HCT116 (cell line): Measurements from ENCODE around the gene ZFX. TPM values are rescaled to one million over a fixed set of nuclear protein-coding genes. Genes with fewer than 3 reads are reported as not detected.
A peak's percentile ranks its signal among the peaks of the same experiment; 100 is the strongest.

Source experiments
- ATAC-seq: fragments of 200-7000 bp; cut with Tn5 transposase; 2 replicates; pipeline ENCODE4 v1.9.1; 2020; ENCODE audit warnings: mild to moderate bottlenecking, moderate library complexity
- Bru-seq: library from RNA; stranded (reverse); fragments of 400-500 nt; gene quantifications from one replicate; lab custom pipeline; 2021; lab: Mats Ljungman, UMichigan
- BruChase-seq, 2 experiments: library from RNA; stranded (reverse); fragments of 400-500 nt; gene quantifications; one replicate each; lab custom pipeline; 2021; lab: Mats Ljungman, UMichigan
- BruUV-seq: library from RNA; stranded (reverse); fragments of 400-500 nt; replicated peaks from 2 replicates; lab custom pipeline; 2021; lab: Mats Ljungman, UMichigan
- CTCF ChIA-PET: fragments of 300-600 bp; sonication (Branson Sonifier 250); formaldehyde crosslinking; loops from one replicate; lab custom pipeline; 2021; ENCODE audit warnings: antibody characterized with exemption; lab: Charles Lee
- POLR2A ChIA-PET: fragments of 300-600, 350-600 bp; sonication (Branson Sonifier 250); formaldehyde crosslinking; loops from one replicate; lab custom pipeline; 2021; ENCODE audit warnings: antibody characterized with exemption; lab: Charles Lee
- RAD21 ChIA-PET, 2 experiments: fragments of 300-600 bp; sonication (Branson Sonifier 250); formaldehyde crosslinking; loops; one replicate each; lab custom pipeline; 2023; ENCODE audit warnings: low total read pairs in 2 of 2; ENCODE audit not compliant: uncharacterized antibody in 2 of 2, unreplicated experiment in 2 of 2, low non-redundant PET in 1 of 2; lab: Charles Lee
- DNase-seq: peaks from one replicate; pipeline ENCODE4 v3.0.0-alpha.2; 2010; ENCODE audit warnings: low read depth, low spot score
- H2AFZ ChIP-seq: fragments of 200-600 bp; shearing (Covaris generic), sonication (generic); 2 replicates; pipeline ENCODE4 v1.6.1; 2017; ENCODE audit warnings: low read depth, mixed run types, mixed read lengths, antibody characterized with exemption, low read length; ENCODE audit not compliant: poor library complexity, severe bottlenecking
- H3K27ac ChIP-seq: 2 replicates; pipeline ENCODE4 v1.5.1; 2012; ENCODE audit warnings: low read depth, low read length
- H3K27me3 ChIP-seq: fragments of 200-600 bp; sonication (generic); 2 replicates; pipeline ENCODE4 v1.6.1; 2016; ENCODE audit warnings: mixed run types, low read length, mixed read lengths; ENCODE audit not compliant: insufficient read depth
- H3K36me3 ChIP-seq, 2 experiments: fragments of 200-500 bp in 1 of 2; fragments of 200-600 bp in 1 of 2; sonication (Bioruptor generic) in 1 of 2; sonication (generic) in 1 of 2; 2 replicates each; pipeline versions ENCODE4 v1.5.1 to v1.6.1; 2014 to 2016; ENCODE audit warnings: low read length in 2 of 2, inconsistent platforms in 1 of 2, mixed read lengths in 1 of 2, mixed run types in 1 of 2; ENCODE audit not compliant: insufficient read depth in 2 of 2, control insufficient read depth in 1 of 2
- H3K4me1 ChIP-seq, 2 experiments: fragments of 200-600 bp in 1 of 2; sonication (generic) in 1 of 2; 2 replicates each; pipeline versions ENCODE4 v1.5.1 to v1.6.1; 2012 to 2017; ENCODE audit warnings: low read length in 2 of 2, inconsistent platforms in 1 of 2, mild to moderate bottlenecking in 1 of 2, mixed read lengths in 1 of 2, mixed run types in 1 of 2, moderate library complexity in 1 of 2; ENCODE audit not compliant: insufficient read depth in 2 of 2, control insufficient read depth in 1 of 2
- H3K4me2 ChIP-seq: fragments of 200-600 bp; sonication (generic); 2 replicates; pipeline ENCODE4 v1.6.1; 2017; ENCODE audit warnings: mixed run types, low read length, mixed read lengths
- H3K4me3 ChIP-seq, 2 experiments: fragments of 200-600 bp in 1 of 2; sonication (generic) in 1 of 2; replicated peaks in 1 of 2; 2 replicates each; pipeline ENCODE4 v1.5.1; 2011 to 2016; ENCODE audit warnings: low read length in 2 of 2, control low read depth in 1 of 2, low read depth in 1 of 2, mild to moderate bottlenecking in 1 of 2, mixed read lengths in 1 of 2, mixed run types in 1 of 2
- H3K79me2 ChIP-seq: fragments of 200-600 bp; sonication (generic); 2 replicates; pipeline ENCODE4 v1.6.1; 2017; ENCODE audit warnings: mild to moderate bottlenecking, mixed run types, low read length, moderate library complexity, mixed read lengths; ENCODE audit not compliant: insufficient read depth
- H3K9ac ChIP-seq: fragments of 200-600 bp; sonication (generic); 2 replicates; pipeline ENCODE4 v1.6.1; 2016; ENCODE audit warnings: low read length, mixed read lengths
- H3K9me2 ChIP-seq: fragments of 200-600 bp; sonication (generic), shearing (Covaris generic); 2 replicates; pipeline ENCODE4 v1.6.1; 2017; ENCODE audit warnings: mixed run types, mild to moderate bottlenecking, moderate library complexity; ENCODE audit not compliant: insufficient read depth
- H3K9me3 ChIP-seq, 2 experiments: fragments of 200-500 bp in 1 of 2; fragments of 200-600 bp in 1 of 2; sonication (Bioruptor generic) in 1 of 2; sonication (generic) in 1 of 2; 2 replicates each; pipeline ENCODE4 v1.6.1; 2014 to 2017; ENCODE audit warnings: low read length in 2 of 2, mixed read lengths in 2 of 2, inconsistent platforms in 1 of 2, low read depth in 1 of 2, mild to moderate bottlenecking in 1 of 2, mixed run types in 1 of 2, moderate library complexity in 1 of 2; ENCODE audit not compliant: control insufficient read depth in 1 of 2, insufficient read depth in 1 of 2
- H4K20me1 ChIP-seq: fragments of 200-600 bp; sonication (generic), shearing (Covaris generic); 2 replicates; pipeline ENCODE4 v1.6.1; 2017; ENCODE audit warnings: mixed run types, mild to moderate bottlenecking, moderate library complexity; ENCODE audit not compliant: insufficient read depth
- ATF3 ChIP-seq: IDR thresholded peaks from 2 replicates; pipeline ENCODE4 v1.6.1; 2012
- CBX3 ChIP-seq: IDR thresholded peaks from 2 replicates; pipeline ENCODE4 v1.6.1; 2012; ENCODE audit warnings: low read depth
- CEBPB ChIP-seq: IDR thresholded peaks from 2 replicates; pipeline ENCODE4 v1.6.1; 2012; ENCODE audit warnings: low read depth
- EGR1 ChIP-seq: IDR thresholded peaks from 2 replicates; pipeline ENCODE4 v1.6.1; 2012; ENCODE audit warnings: low read depth
- ELF1 ChIP-seq: IDR thresholded peaks from 2 replicates; pipeline ENCODE4 v1.6.1; 2012; ENCODE audit warnings: low read depth, borderline replicate concordance
- EZH2 ChIP-seq: fragments of 200-600 bp; sonication (generic); IDR thresholded peaks from 2 replicates; pipeline ENCODE4 v1.6.1; 2017; ENCODE audit warnings: antibody characterized with exemption, mixed run types
- FOSL1 ChIP-seq: IDR thresholded peaks from 2 replicates; pipeline ENCODE4 v1.6.1; 2012; ENCODE audit warnings: low read depth
- JUND ChIP-seq: IDR thresholded peaks from 2 replicates; pipeline ENCODE4 v1.6.1; 2012
- MAX ChIP-seq: IDR thresholded peaks from 2 replicates; pipeline ENCODE4 v1.6.1; 2012
- POLR2A ChIP-seq: IDR thresholded peaks from 2 replicates; pipeline ENCODE4 v1.7.0; 2011; ENCODE audit warnings: borderline replicate concordance; ENCODE audit not compliant: insufficient read depth, insufficient read length; ENCODE audit errors: extremely low read depth
- SP1 ChIP-seq: IDR thresholded peaks from 2 replicates; pipeline ENCODE4 v1.6.1; 2012; ENCODE audit warnings: low read depth
- SRF ChIP-seq: IDR thresholded peaks from 2 replicates; pipeline ENCODE4 v1.6.1; 2012; ENCODE audit warnings: low read depth
- YY1 ChIP-seq: IDR thresholded peaks from 2 replicates; pipeline ENCODE4 v1.6.1; 2011; ENCODE audit warnings: low read length, low read depth, moderate library complexity, mild to moderate bottlenecking; ENCODE audit not compliant: insufficient replicate concordance; ENCODE audit errors: extremely low read depth
- ZBTB33 ChIP-seq: IDR thresholded peaks from 2 replicates; pipeline ENCODE4 v1.6.1; 2011; ENCODE audit warnings: mild to moderate bottlenecking, low read length, moderate library complexity; ENCODE audit not compliant: insufficient replicate concordance; ENCODE audit errors: extremely low read depth
- ZFX ChIP-seq: fragments of 450-650 bp; IDR thresholded peaks from 2 replicates; pipeline ENCODE4 v1.6.1; 2017
- intact Hi-C: fragments of 100-400 bp; cut with micrococcal nuclease; formaldehyde crosslinking; loops from 2 replicates; pipeline ENCODE4 v1.10.0; 2022
- long read RNA-seq: library from polyadenylated mRNA; unstranded; transcript quantifications from one replicate; pipeline ENCODE4 v2.0.0, GENCODE V29; 2021; ENCODE audit not compliant: unreplicated experiment
- polyA plus RNA-seq: library from polyadenylated mRNA; unstranded; fragments of >200 nt; gene quantifications from 2 replicates; pipeline ENCODE4 v1.2.1, GENCODE V29; 2012; ENCODE audit warnings: missing spikeins
- total RNA-seq: library from RNA; stranded (reverse); gene quantifications from one replicate; pipeline ENCODE4 v1.2.1, GENCODE V29; 2021; ENCODE audit not compliant: unreplicated experiment

Gene ZFX
- total RNA-seq (28.1 TPM), Bru-seq, nascent RNA (percentile 84 among the genes with signal in this experiment), BruChase-seq, experiment 1, labeled RNA remaining after a 6-hour chase (percentile 75 among the genes with signal in this experiment), BruChase-seq, experiment 2, labeled RNA remaining after a 2-hour chase (percentile 84 among the genes with signal in this experiment)
- 10.4 and 10.6 TPM in 2 replicates for polyA plus RNA-seq
- long read RNA-seq, partial matches to known transcripts: 14 of 23 reads
- long read RNA-seq, other reads (novel, unspliced or antisense): 9 of 23 reads

DNA sequence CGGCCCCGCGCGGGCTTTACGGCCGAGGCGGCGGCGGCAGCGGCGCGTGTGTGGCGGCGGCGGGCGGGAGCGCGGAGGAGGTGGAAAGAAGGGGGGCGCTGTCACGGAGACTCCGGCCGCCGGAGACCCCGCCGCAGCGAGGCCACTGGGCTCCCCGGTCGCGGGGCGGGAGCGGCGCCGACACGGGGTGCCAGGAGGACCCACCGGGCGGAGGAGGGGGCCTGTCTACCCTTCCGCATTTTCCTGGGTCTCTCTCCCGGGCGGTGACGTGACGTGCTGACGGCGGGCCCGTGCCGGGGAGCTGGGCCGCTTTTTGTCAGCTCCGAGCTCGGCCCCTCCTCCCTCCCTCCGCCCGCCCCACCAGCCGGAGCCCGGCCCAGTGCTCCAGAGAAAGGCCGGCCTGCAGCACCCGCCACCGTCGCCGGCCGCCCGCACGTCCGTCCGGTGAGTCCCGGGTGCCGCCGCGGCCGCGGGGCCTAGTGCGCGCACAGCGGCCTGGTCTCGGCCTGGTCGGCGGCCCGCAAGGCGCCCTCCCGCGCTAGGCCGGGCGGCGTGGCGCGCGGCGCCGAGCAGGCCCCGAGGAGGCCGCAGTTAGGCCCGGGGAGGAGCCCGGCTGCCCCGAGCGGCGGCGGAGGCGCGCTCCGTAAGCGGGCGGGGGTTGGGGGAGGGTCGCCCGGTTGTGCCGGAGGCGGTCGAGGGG, at the start of gene ZFX:
Gene ZFX (plus strand): TSS at position 379 of the 700 bp plus-strand sequence. CDS start 23,014 bp downstream, outside the sequence.
- DNase-seq (no peak), ATAC-seq (peak; percentile 71)
- peaks cover 0 to 5% of the 10 kb centered on the region in 2 experiments; a peak in 1 of 4 replicates for H3K36me3 ChIP-seq
- CTCF ChIA-PET: no interaction called here
- peaks cover 46% of the 10 kb centered on the region for H3K79me2 ChIP-seq
- POLR2A ChIA-PET: no interaction called here
- RAD21 ChIA-PET: no interaction called here
- H3K4me1 ChIP-seq: peaks cover 32 to 50% of the 10 kb centered on the region in 2 experiments
- H3K9me2 ChIP-seq: no peaks in the 10 kb centered on the region
- H4K20me1 ChIP-seq: no peaks in the 10 kb centered on the region
- H3K4me3 ChIP-seq: peak within 1 kb of the TSS; percentile 67 to 76
- H2AFZ ChIP-seq: peak within 1 kb of the TSS; percentile 45
- H3K27me3 ChIP-seq: no peaks in the 10 kb centered on the region
- TF ChIP-seq CBX3: no peak
- TF ChIP-seq ELF1: no peak
- peak; percentile 100 for TF ChIP-seq ZFX
- TF ChIP-seq SRF: no peak
- TF ChIP-seq JUND: no peak
- TF ChIP-seq, all 23 proteins: peak for 1
- Histone ChIP-seq H3K9ac (peak within 1 kb of the TSS; percentile 74), H3K9me3 (no peaks in the 10 kb centered on the region), H3K27ac (peak within 1 kb of the TSS; percentile 98), H3K4me2 (peak within 1 kb of the TSS; percentile 76)
- intact Hi-C loops: loop anchor here (5.0 kb wide), 1 partner anchor 57 kb away; no protein-coding TSS in a partner anchor
- no TSS peak for BruUV-seq

DNA sequence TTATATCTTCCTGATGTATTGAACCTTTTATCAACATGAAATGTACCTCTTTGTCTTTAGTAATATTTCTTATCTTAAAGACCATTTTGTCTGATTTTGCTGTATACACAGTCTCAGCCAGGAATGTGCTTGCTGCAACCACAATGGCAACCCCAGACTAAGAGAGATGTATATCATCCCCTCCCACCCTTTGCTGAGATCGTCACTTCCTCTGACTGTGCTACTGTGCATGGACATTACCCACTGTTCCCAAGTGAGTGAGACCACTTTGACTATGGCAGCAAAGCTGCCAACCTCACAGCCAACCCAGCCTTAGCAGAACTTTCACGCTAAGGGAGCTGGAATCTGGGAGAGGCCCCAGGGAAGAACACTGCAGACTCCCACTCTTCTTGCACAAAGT, 48.8 kb upstream of the ZFX start:
- no TSS peak for BruUV-seq
- TF ChIP-seq EZH2 (no peak), ZBTB33 (no peak), ZFX (no peak), YY1 (no peak), ELF1 (no peak), JUND (no peak), MAX (no peak), EGR1 (no peak), CEBPB (no peak), SP1 (no peak), FOSL1 (no peak), POLR2A (no peak), ATF3 (no peak)

More for the DNA sequence above, 48.8 kb upstream of the ZFX start:
- RAD21 ChIA-PET: no interaction called here
- H4K20me1 ChIP-seq: no peaks in the 10 kb centered on the region
- H3K36me3 ChIP-seq: no peaks in the 10 kb centered on the region
- H3K4me1 ChIP-seq: no peaks in the 10 kb centered on the region
- no peak for DNase-seq
- no peak overlapping the region for H3K27ac ChIP-seq
- no peaks in the 10 kb centered on the region for H3K9me2 ChIP-seq
- H3K4me2 ChIP-seq: no peak overlapping the region
- no peak overlapping the region for H2AFZ ChIP-seq
- no peak overlapping the region for H3K9ac ChIP-seq
- no peak for ATAC-seq
- no peaks in the 10 kb centered on the region for H3K9me3 ChIP-seq
- H3K79me2 ChIP-seq: no peaks in the 10 kb centered on the region
- H3K27me3 ChIP-seq: no peaks in the 10 kb centered on the region
- POLR2A ChIA-PET: no interaction called here
- no peak overlapping the region for H3K4me3 ChIP-seq
- CTCF ChIA-PET: no interaction called here
- intact Hi-C loops: no loop called here
